Activated CD8-positive, alpha-beta memory T cell treated with anti-CD3 and anti-CD28 coated beads, Interleukin-2, amount 10 ng/mL, durations not matched to agents 7 days and 5 days (primary cell): ENCODE data around the gene CACNA1F. TPM values are rescaled to one million over a fixed set of nuclear protein-coding genes. Genes with fewer than 3 reads are reported as not detected.

Experiments used
- ATAC-seq: fragments of 150-1000 bp; cut with Tn5 transposase; one replicate; pipeline ENCODE4 v1.10.0; 2021; ENCODE audit warnings: moderate library complexity
- CTCF ChIA-PET: fragments of 350-600 bp; sonication (Branson Sonifier 250); formaldehyde crosslinking; loops from one replicate; lab custom pipeline; 2021; ENCODE audit warnings: antibody characterized with exemption; lab: Charles Lee
- DNase-seq: peaks from one replicate; pipeline ENCODE4 v3.0.0-alpha.2; 2020
- H3K27ac Mint-ChIP-seq: one replicate; pipeline ENCODE4 v1.8.0; 2021; ENCODE audit warnings: mild to moderate bottlenecking, mixed read lengths
- H3K27me3 Mint-ChIP-seq: one replicate; pipeline ENCODE4 v1.8.0; 2021; ENCODE audit warnings: mixed read lengths
- H3K36me3 Mint-ChIP-seq: one replicate; pipeline ENCODE4 v1.8.0; 2021; ENCODE audit warnings: mild to moderate bottlenecking, mixed read lengths
- H3K4me1 Mint-ChIP-seq: one replicate; pipeline ENCODE4 v1.8.0; 2021; ENCODE audit warnings: mixed read lengths
- H3K4me3 Mint-ChIP-seq: one replicate; pipeline ENCODE4 v1.8.0; 2021; ENCODE audit warnings: mild to moderate bottlenecking, moderate library complexity, mixed read lengths
- H3K9me3 Mint-ChIP-seq: one replicate; pipeline ENCODE4 v1.8.0; 2022; ENCODE audit warnings: low read depth, mixed read lengths
- total RNA-seq, 2 experiments: library from RNA; stranded (reverse); gene quantifications; one replicate each; pipeline ENCODE4 v1.2.3, GENCODE V29; 2021

The CACNA1F gene
- 1 to 10 TPM in 1 of 2 experiments, under 1 TPM in 1; 0.19 to 1.3 TPM for total RNA-seq

DNA sequence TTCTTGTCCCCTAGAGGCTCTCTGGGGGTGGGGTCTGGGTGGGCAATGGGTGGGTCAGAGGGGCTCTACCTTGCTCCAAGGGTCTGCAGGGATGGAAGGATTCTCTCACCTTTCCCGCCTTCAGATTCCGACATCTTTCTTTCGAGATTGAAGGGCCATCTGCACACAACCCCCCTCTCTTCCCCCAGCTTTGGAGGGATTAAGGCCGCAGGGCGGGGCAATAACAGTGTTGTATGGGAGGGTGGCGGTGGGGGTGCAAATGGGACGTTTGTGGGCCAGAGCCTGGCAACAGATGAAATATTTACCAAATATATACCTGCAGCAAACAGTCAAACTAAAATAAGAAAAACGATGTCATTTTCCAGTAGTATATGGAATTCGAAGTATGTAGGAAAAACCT, at the start of gene CACNA1F:
Gene CACNA1F (minus strand): TSS at position 165 of the 400 bp plus-strand sequence. CDS start 31 bp downstream, at position 134.
- ATAC-seq (no peak), DNase-seq (no peak)
- H3K27ac Mint-ChIP-seq, result no peak within 1 kb of the TSS
- H3K4me1 Mint-ChIP-seq, result peaks cover 32% of the 10 kb centered on the region
- CTCF ChIA-PET, result no interaction called here
- no peak within 1 kb of the TSS for H3K4me3 Mint-ChIP-seq
- no peaks in the 10 kb centered on the region for H3K27me3 Mint-ChIP-seq
- no peaks in the 10 kb centered on the region for H3K36me3 Mint-ChIP-seq
- H3K9me3 Mint-ChIP-seq, result no peaks in the 10 kb centered on the region

DNA sequence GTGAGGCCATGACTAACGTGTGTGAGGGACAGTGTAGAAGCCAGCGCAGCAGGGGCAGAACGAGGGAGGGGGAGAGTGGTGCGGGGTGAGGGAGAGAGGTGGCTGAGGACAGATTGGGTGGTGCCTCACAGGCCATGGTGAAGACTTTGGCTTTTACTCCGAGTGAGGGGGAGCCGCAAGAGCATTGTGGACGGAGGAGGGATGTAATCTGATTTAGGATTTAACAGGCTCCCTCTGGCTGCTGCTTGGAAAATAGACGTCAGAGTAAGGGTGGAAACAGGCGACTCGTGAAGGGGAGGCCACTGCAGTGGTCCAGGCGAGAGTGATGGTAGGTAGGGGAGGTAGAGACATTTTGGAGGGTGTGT, 49.5 kb upstream of the CACNA1F start:
- H3K4me1 Mint-ChIP-seq, result peaks cover 44% of the 10 kb centered on the region
- H3K36me3 Mint-ChIP-seq, result peaks cover 17% of the 10 kb centered on the region
- no peaks in the 10 kb centered on the region for H3K27me3 Mint-ChIP-seq
- no peak overlapping the region for H3K27ac Mint-ChIP-seq
- no peaks in the 10 kb centered on the region for H3K9me3 Mint-ChIP-seq
- no peak for ATAC-seq
- H3K4me3 Mint-ChIP-seq, result no peak overlapping the region
- CTCF ChIA-PET, result no interaction called here
- no peak for DNase-seq

DNA sequence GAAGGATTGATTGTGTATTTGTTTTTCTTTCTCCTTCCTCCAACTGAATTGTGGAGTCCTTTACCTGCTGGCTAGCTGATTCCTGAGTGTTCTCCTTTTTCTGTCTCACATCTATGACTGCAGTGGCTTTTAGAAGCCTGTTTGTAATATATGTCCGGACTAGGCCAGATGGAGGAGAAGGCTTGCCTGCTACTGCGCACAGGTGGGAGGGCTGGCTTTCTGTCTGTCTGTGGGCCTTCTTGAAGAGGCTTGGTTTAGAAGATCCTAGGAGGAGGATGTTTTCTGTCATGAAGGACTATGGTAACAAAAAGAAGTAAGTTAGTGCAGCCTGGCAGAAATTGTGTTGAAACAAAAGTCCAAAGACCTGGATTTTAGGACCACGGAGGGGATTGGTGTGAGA, 44.9 kb upstream of the CACNA1F start:
- ATAC-seq (no peak), DNase-seq (no peak)
- H3K4me1 Mint-ChIP-seq, result peaks cover 80% of the 10 kb centered on the region
- CTCF ChIA-PET, result no interaction called here
- H3K4me3 Mint-ChIP-seq, result peak overlapping the region; percentile 60
- H3K27me3 Mint-ChIP-seq, result no peaks in the 10 kb centered on the region
- H3K27ac Mint-ChIP-seq, result peak overlapping the region; percentile 95
- peaks cover 29% of the 10 kb centered on the region for H3K36me3 Mint-ChIP-seq
- H3K9me3 Mint-ChIP-seq, result no peaks in the 10 kb centered on the region

DNA sequence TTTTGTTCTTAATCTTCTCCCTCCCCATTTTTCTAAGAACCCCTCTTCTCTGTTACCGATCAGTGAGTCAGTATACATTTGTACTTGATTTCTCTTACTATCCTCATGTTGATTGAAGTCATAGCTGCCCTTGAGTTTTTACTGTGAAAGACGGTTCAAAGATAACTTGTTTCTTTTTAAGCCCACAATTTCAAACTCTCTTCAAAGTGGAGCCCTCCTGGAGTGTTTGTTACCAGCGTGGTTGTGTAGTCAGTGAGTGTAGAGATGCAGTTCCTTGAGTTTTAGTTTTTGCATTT, 44.3 kb upstream of the CACNA1F start:
- Mint-ChIP-seq H3K4me3 (peak overlapping the region; percentile 60), H3K9me3 (no peaks in the 10 kb centered on the region), H3K27ac (peak overlapping the region; percentile 95), H3K27me3 (no peaks in the 10 kb centered on the region), H3K4me1 (peaks cover 83% of the 10 kb centered on the region), H3K36me3 (peaks cover 29% of the 10 kb centered on the region)
- peak; percentile 35 for DNase-seq
- CTCF ChIA-PET, result no interaction called here
- ATAC-seq, result no peak

DNA sequence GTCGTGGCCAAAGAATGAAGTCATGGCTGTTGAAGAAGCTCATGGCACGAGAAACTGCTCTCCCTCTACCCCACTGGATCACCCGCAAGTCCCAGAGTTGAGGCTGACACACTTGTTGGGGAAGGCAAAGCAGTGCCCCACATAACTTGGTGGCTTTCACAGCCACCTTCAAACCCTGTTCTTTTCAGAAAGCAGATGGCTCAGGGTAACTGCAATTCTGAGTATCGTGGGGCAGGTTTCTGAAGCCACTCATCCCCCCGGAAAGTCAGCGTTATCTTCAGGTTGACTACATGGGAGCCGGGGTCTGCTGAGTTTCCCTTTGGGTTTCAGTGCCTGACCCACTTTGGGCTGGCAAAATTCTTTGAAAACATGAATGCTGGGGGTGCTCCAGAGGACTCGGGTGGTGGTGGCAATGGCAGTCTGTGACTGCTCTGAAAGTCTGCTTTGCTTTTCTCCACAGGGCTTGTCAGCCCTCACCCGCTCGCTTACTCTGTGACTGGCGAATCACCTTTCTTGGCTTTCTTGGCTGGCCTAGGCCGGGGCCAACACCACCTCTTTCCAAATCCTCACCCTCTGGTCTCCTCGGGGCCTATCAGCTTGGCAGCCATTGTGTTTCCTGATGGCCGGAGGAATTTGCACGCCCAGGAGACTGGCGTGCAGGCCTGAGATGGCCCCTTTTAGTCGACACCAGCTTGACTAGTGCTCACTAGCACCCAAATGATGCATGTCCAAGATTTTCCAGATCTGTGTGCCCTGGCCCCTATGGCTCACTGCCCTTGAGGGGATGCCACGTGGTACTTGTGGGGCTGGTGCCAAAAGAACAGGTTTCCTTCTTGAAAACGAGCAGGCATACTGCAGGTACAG, 43.8 kb upstream of the CACNA1F start:
- Mint-ChIP-seq H3K4me1 (peaks cover 84% of the 10 kb centered on the region), H3K9me3 (no peaks in the 10 kb centered on the region), H3K36me3 (peaks cover 27% of the 10 kb centered on the region), H3K27me3 (no peaks in the 10 kb centered on the region), H3K27ac (peak overlapping the region; percentile 95), H3K4me3 (peak overlapping the region; percentile 60)
- ATAC-seq (peak; percentile 4), DNase-seq (peak; percentile 56)
- CTCF ChIA-PET, result no interaction called here

DNA sequence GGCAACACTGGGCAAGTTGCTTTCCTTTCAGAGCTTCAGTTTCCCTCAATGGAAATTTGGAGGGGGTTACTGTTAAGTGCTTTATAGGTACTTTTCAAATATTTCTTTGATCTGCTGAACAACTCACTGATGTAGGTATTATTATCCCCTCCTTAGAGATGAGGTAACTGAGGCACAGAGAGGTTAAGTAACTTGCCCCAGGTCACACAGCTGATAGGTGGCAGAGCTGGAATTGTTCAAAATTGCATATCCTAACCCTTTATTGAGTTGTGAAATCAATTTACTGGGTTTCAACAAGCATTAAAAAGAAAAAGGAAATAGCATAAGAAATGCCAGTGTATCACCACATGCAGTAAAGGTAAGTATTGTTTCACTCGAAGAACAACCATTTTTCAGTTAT, 43.1 kb upstream of the CACNA1F start:
- H3K36me3 Mint-ChIP-seq, result peaks cover 31% of the 10 kb centered on the region
- H3K9me3 Mint-ChIP-seq, result no peaks in the 10 kb centered on the region
- H3K27ac Mint-ChIP-seq, result peak overlapping the region; percentile 95
- no peak for DNase-seq
- peaks cover 88% of the 10 kb centered on the region for H3K4me1 Mint-ChIP-seq
- no peaks in the 10 kb centered on the region for H3K27me3 Mint-ChIP-seq
- H3K4me3 Mint-ChIP-seq, result peak overlapping the region; percentile 32
- no peak for ATAC-seq
- CTCF ChIA-PET, result no interaction called here

DNA sequence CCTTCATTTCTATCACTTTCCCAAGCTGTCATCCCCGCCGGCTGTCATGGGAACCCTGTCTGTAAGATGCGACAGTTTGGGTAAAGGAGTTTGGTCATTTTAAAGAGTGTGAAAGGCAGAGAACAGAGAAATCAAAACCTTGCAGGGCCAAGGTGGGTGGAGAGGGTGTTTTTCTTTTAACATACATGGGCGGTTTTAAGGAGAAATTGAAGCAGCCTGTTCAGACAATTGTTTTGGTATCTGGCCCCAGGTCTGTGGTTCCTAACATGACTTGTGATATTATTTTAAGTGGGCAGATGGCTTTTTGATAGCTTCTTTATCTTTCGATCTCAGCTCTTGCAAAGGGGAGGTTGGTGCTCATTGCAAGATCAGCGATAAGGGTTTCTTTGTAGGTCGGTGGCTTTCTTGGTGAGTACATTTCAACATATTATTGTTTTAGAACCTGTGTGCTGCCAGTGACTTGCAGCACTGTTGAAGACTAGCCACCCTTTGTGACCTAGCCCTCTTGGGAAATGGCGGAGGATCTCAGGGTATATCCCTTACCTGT, 40.1 kb upstream of the CACNA1F start:
- CTCF ChIA-PET, result interaction anchor here (1.3 to 2.1 kb wide), 4 partner anchors 14 to 118 kb away, joined by 4 to 6 read pairs (median 6); no protein-coding TSS in a partner anchor
- ATAC-seq, result peak; percentile 2

DNA sequence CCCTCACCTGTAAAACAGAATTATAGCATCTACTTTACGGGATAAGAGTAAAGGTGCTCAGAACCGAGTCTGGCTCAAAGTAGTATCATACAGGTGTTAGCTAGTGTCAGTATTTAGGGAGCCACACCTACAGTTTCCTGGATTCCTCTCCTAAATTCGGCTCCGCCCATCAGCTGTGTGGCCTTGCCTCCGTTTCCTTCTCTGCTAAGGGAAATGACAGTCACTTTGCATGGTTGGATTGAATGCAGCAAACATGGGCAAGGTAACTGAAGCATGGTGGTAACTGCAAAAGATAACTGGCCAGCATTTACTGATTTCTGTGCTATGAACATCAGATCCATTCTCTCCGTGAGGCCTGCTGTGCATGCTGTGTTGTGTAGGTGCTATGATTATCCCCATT, 39.3 kb upstream of the CACNA1F start:
- peak overlapping the region; percentile 95 for H3K27ac Mint-ChIP-seq
- H3K4me3 Mint-ChIP-seq, result peak overlapping the region; percentile 80
- DNase-seq, result peak; percentile 59
- CTCF ChIA-PET, result interaction anchor here (1.3 to 2.1 kb wide), 4 partner anchors 15 to 117 kb away, joined by 4 to 6 read pairs (median 6); no protein-coding TSS in a partner anchor
- peaks cover 75% of the 10 kb centered on the region for H3K4me1 Mint-ChIP-seq
- no peaks in the 10 kb centered on the region for H3K27me3 Mint-ChIP-seq
- peaks cover 32% of the 10 kb centered on the region for H3K36me3 Mint-ChIP-seq
- ATAC-seq, result no peak
- no peaks in the 10 kb centered on the region for H3K9me3 Mint-ChIP-seq

More for the DNA sequence above, 40.1 kb upstream of the CACNA1F start:
- Mint-ChIP-seq H3K4me1 (peaks cover 76% of the 10 kb centered on the region), H3K9me3 (no peaks in the 10 kb centered on the region), H3K27ac (peak overlapping the region; percentile 95), H3K4me3 (peak overlapping the region; percentile 80), H3K36me3 (peaks cover 32% of the 10 kb centered on the region), H3K27me3 (no peaks in the 10 kb centered on the region)
- peak; percentile 77 for DNase-seq

DNA sequence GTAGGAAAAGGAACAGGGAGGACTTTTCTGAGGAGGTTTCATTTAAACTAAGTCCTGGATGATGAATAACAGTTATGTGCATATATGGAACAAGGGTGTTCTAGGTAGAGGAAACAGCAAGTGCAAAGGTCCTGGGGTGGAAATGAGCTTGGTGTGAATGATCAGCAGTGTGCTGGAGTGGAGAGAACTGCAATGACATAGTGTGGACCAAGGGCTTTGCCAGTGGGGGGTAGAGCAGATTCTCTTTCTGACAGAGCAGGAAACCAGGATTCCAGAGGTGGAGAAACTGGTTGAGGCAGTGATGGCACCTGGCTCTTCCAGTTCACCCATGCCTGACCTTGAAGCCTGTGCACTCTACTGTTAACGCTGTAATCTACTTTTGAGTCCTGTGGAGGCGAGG, 38.2 kb upstream of the CACNA1F start:
- Mint-ChIP-seq H3K36me3 (peaks cover 32% of the 10 kb centered on the region), H3K4me1 (peaks cover 70% of the 10 kb centered on the region), H3K27me3 (no peaks in the 10 kb centered on the region), H3K9me3 (no peaks in the 10 kb centered on the region), H3K27ac (peak overlapping the region; percentile 95), H3K4me3 (peak overlapping the region; percentile 80)
- DNase-seq (no peak), ATAC-seq (no peak)
- CTCF ChIA-PET, result interaction anchor here (0.9 to 2.6 kb wide), 3 partner anchors 10 to 80 kb away, joined by 3 to 6 read pairs (median 5); no protein-coding TSS in a partner anchor

DNA sequence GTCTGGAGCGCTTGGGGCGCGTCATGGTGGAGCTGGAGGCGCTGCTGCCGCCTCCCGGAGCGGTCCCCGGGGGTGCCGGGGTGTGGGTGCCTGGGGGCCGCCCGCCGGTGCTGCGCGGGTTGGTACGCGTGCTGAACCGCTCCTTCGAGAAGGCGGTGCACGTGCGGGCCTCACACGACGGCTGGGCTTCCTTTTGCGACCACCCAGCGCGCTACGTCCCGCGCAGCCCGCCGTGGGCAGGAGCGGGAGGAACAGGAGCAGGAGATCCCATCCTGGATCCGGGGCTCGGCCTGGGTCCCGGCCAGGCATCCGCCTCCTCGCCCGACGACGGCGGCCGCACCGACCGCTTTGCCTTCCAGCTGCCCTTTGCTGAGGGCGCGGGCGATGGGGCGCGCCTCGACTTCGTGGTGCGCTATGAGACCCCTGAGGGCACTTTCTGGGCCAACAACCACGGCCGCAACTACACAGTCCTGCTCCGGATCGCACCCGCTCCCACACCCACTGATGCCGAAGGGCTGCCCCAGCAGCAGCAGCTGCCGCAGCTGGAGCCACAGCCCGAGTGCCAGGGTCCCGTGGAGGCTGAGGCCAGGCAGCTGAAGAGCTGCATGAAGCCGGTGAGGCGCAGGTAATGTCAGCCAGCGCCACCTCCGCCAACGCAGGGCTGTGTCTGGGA, 37.2 kb upstream of the CACNA1F start:
- peak overlapping the region; percentile 80 for H3K4me3 Mint-ChIP-seq
- peaks cover 29% of the 10 kb centered on the region for H3K36me3 Mint-ChIP-seq
- H3K4me1 Mint-ChIP-seq, result peaks cover 64% of the 10 kb centered on the region
- H3K27ac Mint-ChIP-seq, result peak overlapping the region; percentile 95
- ATAC-seq, result no peak
- H3K9me3 Mint-ChIP-seq, result no peaks in the 10 kb centered on the region
- DNase-seq, result no peak
- CTCF ChIA-PET, result interaction anchor here (2.6 kb wide), 1 partner anchor 11 kb away, joined by 5 read pairs; no protein-coding TSS in a partner anchor
- H3K27me3 Mint-ChIP-seq, result no peaks in the 10 kb centered on the region

DNA sequence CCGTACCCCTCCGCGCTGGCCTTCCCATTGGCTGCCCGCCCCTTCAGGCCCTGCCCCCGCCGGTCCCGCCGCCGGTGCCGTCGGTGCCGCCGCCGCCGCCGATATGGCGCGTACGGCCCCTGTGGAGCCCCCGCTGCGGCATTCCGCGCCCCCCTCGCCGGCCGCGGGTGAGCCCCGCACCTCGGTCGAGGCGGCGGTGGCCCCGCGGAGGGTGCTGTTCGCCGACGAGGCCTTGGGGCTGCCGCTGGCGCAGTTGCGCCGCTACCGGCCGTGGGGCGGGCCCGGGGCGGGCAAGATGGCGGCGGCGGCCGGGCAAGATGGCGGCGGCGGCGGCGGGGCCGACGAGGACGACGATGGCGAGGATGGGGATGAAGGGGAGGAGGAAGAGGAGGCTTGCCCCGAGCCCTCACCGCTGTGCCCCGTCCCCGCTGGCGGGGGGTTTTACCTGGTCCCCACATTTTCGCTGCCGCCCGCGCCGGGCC, 36.7 kb upstream of the CACNA1F start, which contains the start of gene PPP1R3F:
Gene PPP1R3F (plus strand): TSS at position 27 of the 482 bp plus-strand sequence. CDS start 77 bp downstream, at position 104.
- ATAC-seq (peak; percentile 6), DNase-seq (no peak)
- Mint-ChIP-seq H3K4me1 (peaks cover 63% of the 10 kb centered on the region), H3K9me3 (no peaks in the 10 kb centered on the region), H3K36me3 (peaks cover 23% of the 10 kb centered on the region), H3K27ac (peak within 1 kb of the TSS; percentile 100), H3K27me3 (no peaks in the 10 kb centered on the region), H3K4me3 (peak within 1 kb of the TSS; percentile 98)
- CTCF ChIA-PET, result interaction anchor here (2.0 to 2.6 kb wide), 2 partner anchors 11 to 77 kb away, joined by 5 to 7 read pairs; no protein-coding TSS in a partner anchor

DNA sequence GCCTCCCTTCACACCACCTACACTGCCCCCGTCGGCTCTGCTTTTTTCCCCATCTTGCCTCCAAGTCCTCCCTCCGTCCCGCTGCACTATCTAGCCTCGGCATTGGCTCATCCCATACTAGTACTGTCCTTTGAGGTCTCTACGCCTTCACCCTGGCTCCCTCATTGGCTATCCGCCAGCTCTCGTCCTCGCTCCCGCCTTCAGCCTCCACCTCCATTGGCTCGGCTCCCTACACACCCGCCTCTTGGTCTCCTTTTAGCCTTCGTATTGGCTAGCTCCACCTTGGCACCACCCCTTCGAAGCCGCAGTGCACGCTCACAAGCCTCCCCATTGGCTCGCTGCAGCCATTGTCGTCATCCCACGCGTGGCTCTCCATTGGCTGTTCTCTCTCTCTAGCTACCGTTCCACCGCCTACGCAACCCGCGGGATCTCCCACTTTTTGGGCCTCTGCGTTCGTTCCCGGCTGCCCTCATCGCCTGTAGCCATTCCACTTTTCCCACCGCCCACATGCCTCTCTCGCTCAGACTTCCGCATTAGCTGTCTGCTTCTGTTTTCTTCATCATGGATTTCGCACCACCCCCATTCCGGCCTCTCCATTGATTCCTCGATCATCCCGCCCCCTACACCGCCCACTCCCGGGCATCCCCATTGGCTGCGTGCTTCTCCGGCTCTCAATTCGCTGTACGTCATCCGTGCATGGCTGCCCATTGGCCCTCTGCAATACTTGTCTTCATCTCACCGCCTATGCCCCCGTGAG, 36.0 kb upstream of the CACNA1F start:
- H3K4me3 Mint-ChIP-seq, result peak overlapping the region; percentile 98
- peak overlapping the region; percentile 100 for H3K27ac Mint-ChIP-seq
- H3K4me1 Mint-ChIP-seq, result peaks cover 62% of the 10 kb centered on the region

More for the DNA sequence above, 36.0 kb upstream of the CACNA1F start:
- Mint-ChIP-seq H3K9me3 (no peaks in the 10 kb centered on the region), H3K36me3 (peaks cover 17% of the 10 kb centered on the region), H3K27me3 (no peaks in the 10 kb centered on the region)
- ATAC-seq, result peak; percentile 84
- CTCF ChIA-PET, result interaction anchor here (2.0 kb wide), 1 partner anchor 76 kb away, joined by 7 read pairs; no protein-coding TSS in a partner anchor
- DNase-seq, result peak; percentile 97
